Left lung (tissue), 10 donors: ENCODE results near the gene SAPCD2. TPM values are rescaled to one million over a fixed set of nuclear protein-coding genes. Genes with fewer than 3 reads are reported as not detected.
A peak's percentile ranks its signal among the peaks of the same experiment; 100 is the strongest.

ENCODE experiments used
- ATAC-seq: fragments of 200-7000 bp; cut with Tn5 transposase; one replicate; pipeline ENCODE4 v1.9.1; 2020; ENCODE audit warnings: moderate library complexity
- DNase-seq, 4 donors: peaks; one replicate each; pipeline ENCODE4 v3.0.0-alpha.2; 2013 to 2020
- H3K27ac ChIP-seq, 2 donors: fragments of 200-600 bp; sonication (generic) in 1 of 2; one replicate each; pipeline versions ENCODE4 v1.5.0 to v1.8.0; 2020 to 2021
- H3K27me3 ChIP-seq, 2 donors: fragments of 200-600 bp; sonication (generic) in 1 of 2; one replicate each; pipeline versions ENCODE4 v1.5.0 to v1.8.0; 2020 to 2021
- H3K36me3 ChIP-seq, 2 donors: fragments of 200-600 bp; sonication (generic) in 1 of 2; one replicate each; pipeline versions ENCODE4 v1.5.0 to v1.8.0; 2020 to 2021
- H3K4me1 ChIP-seq, 2 donors: fragments of 200-600 bp; one replicate each; pipeline ENCODE4 v1.8.0; 2021
- H3K4me3 ChIP-seq, 2 donors: fragments of 200-600 bp; sonication (generic) in 1 of 2; one replicate each; pipeline versions ENCODE4 v1.5.0 to v1.8.0; 2020 to 2021; ENCODE audit warnings: mild to moderate bottlenecking in 1 of 2
- H3K9me3 ChIP-seq, 2 donors: fragments of 200-600 bp; sonication (generic) in 1 of 2; one replicate each; pipeline versions ENCODE4 v1.5.0 to v1.8.0; 2020 to 2021
- intact Hi-C, 2 donors: fragments of 100-400 bp; cut with DNase I; formaldehyde crosslinking; loops; one replicate each; pipeline versions ENCODE4 v1.11.2 to v1.14.2; 2022
- polyA plus RNA-seq, 6 donors: library from polyadenylated mRNA; unstranded; fragments of 120-200 nt; gene quantifications; one replicate each; pipeline ENCODE4 v1.2.1, GENCODE V29; 2013; ENCODE audit not compliant: insufficient read length in 6 of 6
- total RNA-seq, 2 donors: library from RNA; stranded (reverse); fragmentation: NEBNext Ultra II Directional; extraction: Animal tissue kit (Norgen Biotek cat#: 25700); gene quantifications; one replicate each; pipeline ENCODE4 v1.2.1, GENCODE V29; 2021
- TF ChIP-seq, protein P1 (sequence below), 2 donors: fragments of 200-600 bp; sonication (generic) in 1 of 2; IDR thresholded peaks; one replicate each; pipeline versions ENCODE4 v1.5.0 to v1.8.0; 2021; ENCODE audit warnings: antibody characterized with exemption in 2 of 2
- donor health status: DM: no; HTN: yes; CAD: no.
- donor health status: DM: no; HTN: no; CAD: no.

Gene SAPCD2
- total and polyA plus RNA-seq, 8 donors: 2.7 to 15.1 (median 9.1) TPM

DNA sequence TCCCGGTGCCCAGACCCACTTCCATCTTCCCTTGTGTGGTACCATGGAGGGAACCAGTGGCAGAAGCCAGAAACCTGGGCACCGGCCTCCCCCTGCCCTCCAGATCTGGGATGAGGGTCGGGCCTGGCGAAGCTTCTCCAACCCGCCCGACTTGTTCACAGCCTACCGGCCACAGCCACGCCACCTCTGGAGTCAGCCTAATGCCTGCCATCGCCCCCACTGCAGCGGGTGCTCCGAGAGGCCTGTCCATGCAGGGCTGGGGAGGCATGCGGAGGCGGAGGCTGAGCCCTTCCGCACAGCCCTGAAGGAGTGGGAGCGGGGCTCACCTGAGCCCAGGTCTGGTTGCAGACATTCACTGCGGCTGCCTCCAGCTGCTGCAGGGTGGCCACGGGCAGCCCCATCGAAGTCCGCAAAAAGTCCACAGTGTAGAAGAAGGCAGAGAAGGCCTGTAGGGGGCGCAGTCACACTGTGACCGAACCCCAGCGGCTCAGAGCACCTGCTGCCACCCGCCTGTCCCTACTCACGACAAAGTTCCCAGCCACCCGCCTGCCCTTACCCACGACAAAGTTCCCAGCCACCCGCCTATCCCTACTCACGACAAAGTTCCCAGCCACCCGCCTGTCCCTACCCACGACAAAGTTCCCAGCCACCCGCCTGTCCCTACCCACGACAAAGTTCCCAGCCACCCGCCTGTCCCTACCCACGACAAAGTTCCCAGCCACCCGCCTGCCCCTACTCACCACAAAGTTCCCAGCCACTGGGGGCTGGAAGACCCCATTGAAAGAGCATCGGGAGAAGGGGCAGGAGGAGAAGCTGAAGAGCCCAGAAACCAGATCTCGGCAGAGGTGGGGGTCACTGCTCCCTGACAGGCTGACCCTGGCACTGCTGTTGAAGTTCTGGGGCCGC lies 20.6 kb downstream of the SAPCD2 start:
- TF ChIP-seq, protein P1, sequence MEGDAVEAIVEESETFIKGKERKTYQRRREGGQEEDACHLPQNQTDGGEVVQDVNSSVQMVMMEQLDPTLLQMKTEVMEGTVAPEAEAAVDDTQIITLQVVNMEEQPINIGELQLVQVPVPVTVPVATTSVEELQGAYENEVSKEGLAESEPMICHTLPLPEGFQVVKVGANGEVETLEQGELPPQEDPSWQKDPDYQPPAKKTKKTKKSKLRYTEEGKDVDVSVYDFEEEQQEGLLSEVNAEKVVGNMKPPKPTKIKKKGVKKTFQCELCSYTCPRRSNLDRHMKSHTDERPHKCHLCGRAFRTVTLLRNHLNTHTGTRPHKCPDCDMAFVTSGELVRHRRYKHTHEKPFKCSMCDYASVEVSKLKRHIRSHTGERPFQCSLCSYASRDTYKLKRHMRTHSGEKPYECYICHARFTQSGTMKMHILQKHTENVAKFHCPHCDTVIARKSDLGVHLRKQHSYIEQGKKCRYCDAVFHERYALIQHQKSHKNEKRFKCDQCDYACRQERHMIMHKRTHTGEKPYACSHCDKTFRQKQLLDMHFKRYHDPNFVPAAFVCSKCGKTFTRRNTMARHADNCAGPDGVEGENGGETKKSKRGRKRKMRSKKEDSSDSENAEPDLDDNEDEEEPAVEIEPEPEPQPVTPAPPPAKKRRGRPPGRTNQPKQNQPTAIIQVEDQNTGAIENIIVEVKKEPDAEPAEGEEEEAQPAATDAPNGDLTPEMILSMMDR (IDR thresholded peaks at IDR 0.05): peak; percentile 45 to 57
- H3K36me3 ChIP-seq: no peaks in the 10 kb centered on the region
- peaks cover 13 to 47% of the 10 kb centered on the region in 2 donors for H3K4me1 ChIP-seq
- no peak for DNase-seq
- H3K27ac ChIP-seq: no peak overlapping the region
- H3K27me3 ChIP-seq: peaks cover 42 to 100% of the 10 kb centered on the region in 2 donors
- intact Hi-C loops: no loop called here
- H3K9me3 ChIP-seq: no peaks in the 10 kb centered on the region
- peak; percentile 16 for ATAC-seq
- no peak overlapping the region for H3K4me3 ChIP-seq

DNA sequence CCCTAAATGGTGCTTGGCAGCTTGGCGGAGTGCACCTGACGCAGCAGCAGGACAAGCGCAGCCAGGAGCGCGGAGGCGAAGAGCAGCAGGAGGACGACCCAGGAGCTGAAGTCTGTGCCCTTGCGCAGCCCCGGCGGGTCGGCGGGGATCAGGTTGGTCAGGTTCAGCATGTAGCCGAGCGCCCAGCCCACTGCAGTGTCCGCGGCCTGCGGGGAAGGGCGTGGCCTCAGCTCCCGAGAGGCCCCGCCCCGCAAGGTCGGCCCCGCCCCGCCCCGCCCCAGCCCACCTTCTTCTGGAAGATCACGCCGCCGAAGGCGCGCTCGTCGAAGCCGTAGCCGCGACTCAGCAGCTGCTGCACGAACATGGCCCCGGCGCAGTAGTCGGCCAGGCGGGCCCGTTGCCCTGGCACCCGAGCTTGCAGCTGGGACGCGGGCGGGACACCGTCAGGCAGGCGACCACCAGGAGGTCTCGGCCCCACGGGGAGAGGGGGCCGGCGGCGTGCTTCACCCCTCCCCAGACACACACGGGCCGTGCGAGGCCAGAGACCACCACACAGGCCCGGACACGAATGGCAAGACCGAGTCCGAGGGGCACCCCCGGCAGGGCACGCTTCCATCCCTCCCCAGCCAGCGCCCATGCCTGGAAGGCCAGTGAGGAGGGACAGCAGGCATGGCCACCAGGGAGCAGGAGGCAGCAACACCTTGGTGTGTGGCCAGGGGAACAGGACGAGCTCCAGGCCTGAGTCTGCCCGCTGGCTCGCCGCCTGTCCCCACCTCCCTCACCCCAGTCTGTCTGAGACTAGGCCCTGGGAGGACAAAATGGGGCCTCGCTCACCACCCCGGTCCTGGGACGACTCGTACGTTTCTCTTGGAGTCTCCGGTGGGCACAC lies 21.5 kb downstream of the SAPCD2 start:
- peaks cover 42 to 100% of the 10 kb centered on the region in 2 donors for H3K27me3 ChIP-seq
- TF ChIP-seq, protein P1 (IDR thresholded peaks at IDR 0.05): no peak
- intact Hi-C loops: no loop called here

DNA sequence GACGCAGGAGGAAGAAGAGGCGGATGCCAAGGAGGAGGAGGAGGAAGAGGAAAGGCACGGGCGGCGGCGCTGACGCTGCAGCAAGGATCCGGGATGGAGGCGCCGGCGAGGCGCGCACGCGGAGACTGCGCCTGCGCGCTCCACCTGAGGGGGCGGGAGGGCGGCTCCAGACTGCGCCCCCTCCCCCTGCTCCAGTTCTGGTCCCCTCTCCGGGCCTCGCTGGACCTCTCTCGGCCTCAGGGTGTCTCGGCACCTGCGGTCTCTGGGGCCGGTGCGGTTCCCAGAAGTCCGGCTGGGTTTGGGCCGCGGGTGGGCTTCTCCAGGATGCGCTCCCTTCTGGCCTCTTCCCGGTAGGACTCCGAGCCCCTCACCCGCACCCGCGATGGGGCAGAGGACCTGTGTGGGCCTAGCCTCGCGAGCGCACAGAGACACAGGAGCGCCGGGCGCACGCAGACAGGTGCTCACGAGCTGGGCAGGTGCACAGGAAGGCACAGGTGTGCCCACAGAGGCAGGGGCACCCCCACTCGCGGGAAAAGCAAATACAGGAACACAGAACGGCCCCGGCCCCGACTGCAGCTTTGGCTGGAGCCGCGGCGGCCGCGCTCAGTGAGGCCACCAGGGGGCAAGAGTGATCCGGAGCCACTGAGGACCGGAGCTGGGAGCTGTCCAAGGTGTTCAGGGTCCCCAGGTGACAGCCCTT lies 24.1 kb downstream of the SAPCD2 start, which contains the start of gene NPDC1:
TSS of gene NPDC1 (minus strand) at position 90 of the 700 bp plus-strand sequence. CDS start 188 bp downstream, outside the sequence.
- DNase-seq (peak; percentile 47 to 93 (median 80)), ATAC-seq (peak; percentile 87)
- Histone ChIP-seq H3K9me3 (no peaks in the 10 kb centered on the region), H3K4me3 (peak within 1 kb of the TSS; percentile 40 to 53), H3K4me1 (peaks cover 19 to 40% of the 10 kb centered on the region in 2 donors), H3K27me3 (peaks cover 27 to 86% of the 10 kb centered on the region in 2 donors), H3K36me3 (no peaks in the 10 kb centered on the region), H3K27ac (peak within 1 kb of the TSS; percentile 39 to 65)
- TF ChIP-seq, protein P1 (IDR thresholded peaks at IDR 0.05): peak; percentile 77 to 87
- intact Hi-C loops: no loop called here

More for the DNA sequence above, 21.5 kb downstream of the SAPCD2 start:
- ATAC-seq: no peak
- no peak overlapping the region for H3K27ac ChIP-seq
- H3K4me1 ChIP-seq: peaks cover 19 to 48% of the 10 kb centered on the region in 2 donors
- no peaks in the 10 kb centered on the region for H3K36me3 ChIP-seq
- H3K9me3 ChIP-seq: no peaks in the 10 kb centered on the region
- no peak overlapping the region for H3K4me3 ChIP-seq
- DNase-seq: no peak

DNA sequence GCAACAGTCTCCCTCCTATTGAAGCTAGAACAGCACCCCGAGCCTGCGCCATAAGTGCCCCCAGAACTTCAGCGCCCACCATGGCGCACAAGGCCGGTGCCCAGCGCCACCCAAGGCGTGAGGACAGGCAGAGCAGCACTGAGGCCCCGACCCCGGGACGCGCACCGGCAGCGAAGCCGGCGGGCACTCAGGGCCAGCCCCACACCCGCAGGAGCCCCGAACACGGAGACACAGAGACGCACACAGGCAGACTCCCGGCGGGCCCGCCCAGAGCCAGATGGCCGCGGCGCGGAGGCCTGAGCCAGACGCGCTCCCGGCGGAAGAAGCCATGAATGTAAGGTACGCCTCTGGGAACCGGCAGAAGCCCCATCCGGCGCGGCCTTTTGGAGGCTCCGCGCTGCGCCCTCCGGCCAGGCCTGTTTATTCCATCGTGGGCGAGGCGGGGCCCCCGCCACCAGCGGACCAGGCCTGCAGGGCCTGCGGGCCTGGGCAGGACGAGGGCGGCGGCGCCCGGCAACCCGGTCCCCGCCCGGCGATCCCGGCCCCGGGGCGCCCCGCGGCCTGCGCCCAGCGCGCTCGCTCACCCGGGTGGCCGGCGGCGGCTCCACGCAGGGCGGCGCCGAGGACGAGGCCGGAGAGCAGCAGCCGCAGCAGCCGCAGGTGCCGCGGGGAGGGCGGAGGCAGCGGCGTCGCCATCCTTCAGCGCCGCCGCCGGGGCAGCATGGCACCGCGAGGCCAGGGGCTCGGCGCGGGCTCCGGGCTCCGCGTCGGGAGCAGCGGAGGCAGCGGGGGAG lies 24.9 kb downstream of the SAPCD2 start:
- Histone ChIP-seq H3K36me3 (peaks cover 0 to 5% of the 10 kb centered on the region in 2 donors), H3K4me1 (peaks cover 19 to 47% of the 10 kb centered on the region in 2 donors), H3K27me3 (peaks cover 27 to 78% of the 10 kb centered on the region in 2 donors), H3K27ac (peak overlapping the region; percentile 39 to 65), H3K4me3 (peak overlapping the region; percentile 40 to 53), H3K9me3 (no peaks in the 10 kb centered on the region)
- DNase-seq (no peak), ATAC-seq (peak; percentile 5)
- intact Hi-C loops: no loop called here
- TF ChIP-seq, protein P1 (IDR thresholded peaks at IDR 0.05): no peak
